ENCODE data around the gene PYGL.

DNA sequence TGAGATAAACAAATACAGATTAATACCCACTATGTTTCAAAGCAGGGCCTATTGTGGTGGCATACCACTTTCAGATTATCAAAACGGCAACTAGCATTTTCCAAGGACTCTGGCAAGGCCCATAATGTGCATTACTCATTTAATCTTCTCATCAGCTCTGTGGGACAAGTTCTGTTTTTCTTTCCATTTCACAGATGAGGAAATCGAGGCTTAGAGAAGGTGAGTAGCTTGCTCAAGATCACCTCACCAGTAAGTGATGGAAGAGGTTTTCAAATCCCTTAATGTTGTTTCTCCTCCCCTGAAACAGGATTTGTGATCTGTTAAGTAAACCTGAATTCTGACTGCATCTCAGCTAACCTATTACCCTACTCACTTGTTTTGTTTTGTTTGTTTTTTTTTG lies 3.9 kb upstream of the PYGL start:
- TF ChIP-seq, protein P1, sequence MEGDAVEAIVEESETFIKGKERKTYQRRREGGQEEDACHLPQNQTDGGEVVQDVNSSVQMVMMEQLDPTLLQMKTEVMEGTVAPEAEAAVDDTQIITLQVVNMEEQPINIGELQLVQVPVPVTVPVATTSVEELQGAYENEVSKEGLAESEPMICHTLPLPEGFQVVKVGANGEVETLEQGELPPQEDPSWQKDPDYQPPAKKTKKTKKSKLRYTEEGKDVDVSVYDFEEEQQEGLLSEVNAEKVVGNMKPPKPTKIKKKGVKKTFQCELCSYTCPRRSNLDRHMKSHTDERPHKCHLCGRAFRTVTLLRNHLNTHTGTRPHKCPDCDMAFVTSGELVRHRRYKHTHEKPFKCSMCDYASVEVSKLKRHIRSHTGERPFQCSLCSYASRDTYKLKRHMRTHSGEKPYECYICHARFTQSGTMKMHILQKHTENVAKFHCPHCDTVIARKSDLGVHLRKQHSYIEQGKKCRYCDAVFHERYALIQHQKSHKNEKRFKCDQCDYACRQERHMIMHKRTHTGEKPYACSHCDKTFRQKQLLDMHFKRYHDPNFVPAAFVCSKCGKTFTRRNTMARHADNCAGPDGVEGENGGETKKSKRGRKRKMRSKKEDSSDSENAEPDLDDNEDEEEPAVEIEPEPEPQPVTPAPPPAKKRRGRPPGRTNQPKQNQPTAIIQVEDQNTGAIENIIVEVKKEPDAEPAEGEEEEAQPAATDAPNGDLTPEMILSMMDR (IDR thresholded peaks at IDR 0.05 in 8 of 11, conservative IDR thresholded peaks at IDR 0.05 in 3 of 11) = no peak
- no peak for TF ChIP-seq POLR2A (IDR thresholded peaks at IDR 0.05)
